IPS-18a (cell line): ENCODE data around the gene UBTD1.
"Not testable (repeated sequence)": the region's sequence is repeated elsewhere in the genome, so short reads cannot be mapped to it uniquely, and the experiment has no call there.

Experiments used
- H3K27ac ChIP-seq: one replicate; pipeline ENCODE4 v1.5.1; 2013; ENCODE audit warnings: low read length
- H3K27me3 ChIP-seq: one replicate; pipeline ENCODE4 v1.6.1; 2013; ENCODE audit warnings: mild to moderate bottlenecking, low read length; ENCODE audit not compliant: control insufficient read depth, insufficient read depth
- H3K36me3 ChIP-seq: one replicate; pipeline ENCODE4 v1.6.1; 2013; ENCODE audit warnings: low read depth, low read length; ENCODE audit not compliant: control insufficient read depth
- H3K4me1 ChIP-seq: one replicate; pipeline ENCODE4 v1.6.1; 2013; ENCODE audit warnings: low read depth, low read length; ENCODE audit not compliant: control insufficient read depth
- H3K4me3 ChIP-seq: one replicate; pipeline ENCODE4 v1.5.1; 2013; ENCODE audit warnings: low read length
- H3K9ac ChIP-seq: one replicate; pipeline ENCODE4 v1.6.1; 2013; ENCODE audit warnings: mild to moderate bottlenecking, low read length, moderate library complexity
- H3K9me3 ChIP-seq: one replicate; pipeline ENCODE4 v1.6.1; 2013; ENCODE audit warnings: low read depth, low read length; ENCODE audit not compliant: control insufficient read depth

UBTD1 gene

DNA sequence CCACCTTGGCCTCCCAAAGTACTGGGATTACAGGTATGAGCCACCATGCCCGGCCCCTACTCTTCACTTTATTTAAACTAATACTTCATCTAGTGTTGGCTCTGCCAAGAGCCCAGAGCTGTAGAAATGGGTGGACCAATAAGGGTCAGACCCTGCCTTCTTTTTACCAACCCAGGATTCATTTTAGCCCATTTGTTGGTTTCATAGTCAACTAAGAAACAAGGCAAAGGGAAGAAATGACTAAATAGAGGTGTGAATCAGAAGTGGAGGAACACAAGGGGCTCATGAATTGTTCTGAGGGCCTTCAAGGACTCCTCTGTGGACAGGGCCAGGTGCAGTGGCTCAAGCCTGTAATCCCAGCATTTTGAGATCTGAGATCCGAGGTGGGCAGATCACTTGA, 74.9 kb downstream of the UBTD1 start:
- Histone ChIP-seq H3K4me1 (no peaks in the 10 kb centered on the region), H3K27ac (no peak overlapping the region), H3K36me3 (no peaks in the 10 kb centered on the region)

DNA sequence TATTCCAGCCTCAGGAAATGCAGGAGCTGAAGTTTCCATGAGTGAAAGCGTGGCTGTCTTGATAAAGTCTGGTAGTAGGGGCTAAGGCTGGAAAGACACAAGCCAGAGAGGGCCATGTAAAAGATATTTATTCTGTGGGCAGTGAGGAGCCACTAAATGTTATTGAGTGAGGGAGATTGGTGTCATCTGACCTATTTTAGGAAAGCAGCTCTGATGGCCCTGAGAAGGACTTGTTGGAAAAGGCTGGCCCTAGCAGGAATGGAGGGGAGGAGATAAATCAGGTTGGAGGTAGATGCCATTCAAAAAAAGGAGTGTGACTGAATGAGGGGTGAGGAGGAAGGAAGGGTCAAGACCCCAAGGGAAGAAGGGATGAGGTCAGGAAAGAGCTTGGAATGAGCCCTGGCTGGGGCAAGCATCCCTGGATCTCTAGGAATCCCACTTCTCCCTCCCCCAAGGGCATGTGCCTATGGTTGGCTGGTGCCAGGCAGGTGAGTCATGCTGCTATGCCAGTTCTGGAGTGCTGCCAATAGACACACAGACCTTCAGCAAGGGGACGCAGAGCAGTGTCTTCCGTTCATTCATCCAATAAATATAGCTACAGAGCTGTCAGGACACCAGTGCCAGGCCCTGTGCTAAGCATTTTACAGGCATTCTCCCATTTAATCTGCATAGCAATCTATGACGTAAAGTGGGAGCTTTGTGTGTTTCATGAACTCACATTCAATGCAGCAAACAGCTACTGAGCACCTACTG, 75.8 kb downstream of the UBTD1 start:
- Histone ChIP-seq H3K4me3 (no peak overlapping the region), H3K36me3 (no peaks in the 10 kb centered on the region), H3K27ac (no peak overlapping the region), H3K9ac (no peak overlapping the region), H3K9me3 (no peaks in the 10 kb centered on the region), H3K27me3 (no peaks in the 10 kb centered on the region), H3K4me1 (no peaks in the 10 kb centered on the region)

More for the DNA sequence above, 74.9 kb downstream of the UBTD1 start:
- Histone ChIP-seq H3K9ac (no peak overlapping the region), H3K27me3 (no peaks in the 10 kb centered on the region), H3K4me3 (no peak overlapping the region), H3K9me3 (no peaks in the 10 kb centered on the region)

DNA sequence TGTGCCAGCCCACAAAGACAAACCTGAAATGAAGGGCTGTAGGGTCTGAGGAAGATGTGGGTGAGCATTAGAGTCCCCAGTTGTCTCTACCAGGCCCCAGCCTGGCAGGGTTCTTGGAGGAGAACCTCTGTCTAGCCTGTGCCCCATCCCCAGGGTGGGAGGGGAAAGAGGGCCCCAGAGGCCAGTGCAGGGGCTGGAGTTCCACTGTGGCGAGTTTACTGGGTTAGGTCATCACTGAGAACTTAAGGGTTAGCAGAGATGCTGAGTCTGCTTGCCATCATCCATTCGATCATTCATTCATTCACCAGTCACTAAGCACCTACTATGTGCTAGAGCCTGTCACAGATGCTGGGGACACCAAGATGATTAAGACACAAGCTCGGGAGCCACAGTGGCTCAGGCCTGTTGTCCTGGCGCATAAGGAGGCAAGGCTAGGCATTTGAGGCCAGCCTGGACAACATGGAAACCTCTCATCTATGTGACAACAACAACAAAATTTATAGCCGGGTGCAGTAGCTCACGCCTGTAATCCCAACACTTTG, 76.5 kb downstream of the UBTD1 start:
- no peak overlapping the region for H3K27ac ChIP-seq

GRCh38 chr10:97576487-97576886, 77.8 kb downstream of the UBTD1 start:
- not testable (repeated sequence) for H3K27ac ChIP-seq, H3K4me3 ChIP-seq, H3K36me3 ChIP-seq, H3K4me1 ChIP-seq, H3K9ac ChIP-seq, H3K27me3 ChIP-seq, H3K9me3 ChIP-seq

More for the DNA sequence above, 76.5 kb downstream of the UBTD1 start:
- Histone ChIP-seq H3K4me1 (no peaks in the 10 kb centered on the region), H3K9me3 (no peaks in the 10 kb centered on the region), H3K9ac (no peak overlapping the region), H3K36me3 (no peaks in the 10 kb centered on the region), H3K27me3 (no peaks in the 10 kb centered on the region), H3K4me3 (no peak overlapping the region)

- Histone ChIP-seq H3K4me1 (no peaks in the 10 kb centered on the region), H3K36me3 (no peaks in the 10 kb centered on the region), H3K9me3 (no peaks in the 10 kb centered on the region), H3K9ac (no peak overlapping the region), H3K4me3 (no peak overlapping the region), H3K27me3 (no peaks in the 10 kb centered on the region), H3K27ac (no peak overlapping the region)
These were observed 79.0 kb downstream of the UBTD1 start for GRCh38 chr10:97577701-97578100.

DNA sequence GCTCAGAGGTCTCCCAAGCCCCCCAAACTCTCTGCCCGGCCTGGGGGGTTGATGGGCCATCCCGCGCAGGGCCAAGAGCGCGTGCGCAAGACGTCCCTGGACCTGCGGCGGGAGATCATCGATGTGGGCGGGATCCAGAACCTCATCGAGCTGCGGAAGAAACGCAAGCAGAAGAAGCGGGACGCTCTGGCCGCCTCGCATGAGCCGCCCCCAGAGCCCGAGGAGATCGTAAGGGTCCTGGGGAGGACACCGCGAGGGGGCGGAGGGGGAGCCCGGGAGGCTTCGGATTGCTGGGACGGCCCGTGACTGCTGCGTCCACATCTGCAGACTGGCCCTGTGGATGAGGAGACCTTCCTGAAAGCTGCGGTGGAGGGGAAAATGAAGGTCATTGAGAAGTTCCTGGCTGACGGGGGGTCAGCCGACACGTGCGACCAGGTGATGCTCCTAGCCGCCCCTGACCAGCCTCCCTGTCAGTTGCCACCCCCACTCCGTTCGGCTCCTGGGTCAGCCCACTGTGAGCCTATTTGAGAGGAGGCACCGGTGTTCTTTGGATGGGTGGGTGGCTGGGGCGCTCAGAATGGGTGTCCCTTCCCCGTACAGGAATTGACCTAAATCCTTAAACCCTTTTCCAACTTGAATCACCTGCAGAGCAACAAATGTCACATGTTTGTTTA, 79.6 kb downstream of the UBTD1 start:
- Histone ChIP-seq H3K36me3 (no peaks in the 10 kb centered on the region), H3K9me3 (no peaks in the 10 kb centered on the region), H3K9ac (no peak overlapping the region), H3K4me1 (no peaks in the 10 kb centered on the region), H3K4me3 (no peak overlapping the region), H3K27ac (no peak overlapping the region), H3K27me3 (no peaks in the 10 kb centered on the region)

DNA sequence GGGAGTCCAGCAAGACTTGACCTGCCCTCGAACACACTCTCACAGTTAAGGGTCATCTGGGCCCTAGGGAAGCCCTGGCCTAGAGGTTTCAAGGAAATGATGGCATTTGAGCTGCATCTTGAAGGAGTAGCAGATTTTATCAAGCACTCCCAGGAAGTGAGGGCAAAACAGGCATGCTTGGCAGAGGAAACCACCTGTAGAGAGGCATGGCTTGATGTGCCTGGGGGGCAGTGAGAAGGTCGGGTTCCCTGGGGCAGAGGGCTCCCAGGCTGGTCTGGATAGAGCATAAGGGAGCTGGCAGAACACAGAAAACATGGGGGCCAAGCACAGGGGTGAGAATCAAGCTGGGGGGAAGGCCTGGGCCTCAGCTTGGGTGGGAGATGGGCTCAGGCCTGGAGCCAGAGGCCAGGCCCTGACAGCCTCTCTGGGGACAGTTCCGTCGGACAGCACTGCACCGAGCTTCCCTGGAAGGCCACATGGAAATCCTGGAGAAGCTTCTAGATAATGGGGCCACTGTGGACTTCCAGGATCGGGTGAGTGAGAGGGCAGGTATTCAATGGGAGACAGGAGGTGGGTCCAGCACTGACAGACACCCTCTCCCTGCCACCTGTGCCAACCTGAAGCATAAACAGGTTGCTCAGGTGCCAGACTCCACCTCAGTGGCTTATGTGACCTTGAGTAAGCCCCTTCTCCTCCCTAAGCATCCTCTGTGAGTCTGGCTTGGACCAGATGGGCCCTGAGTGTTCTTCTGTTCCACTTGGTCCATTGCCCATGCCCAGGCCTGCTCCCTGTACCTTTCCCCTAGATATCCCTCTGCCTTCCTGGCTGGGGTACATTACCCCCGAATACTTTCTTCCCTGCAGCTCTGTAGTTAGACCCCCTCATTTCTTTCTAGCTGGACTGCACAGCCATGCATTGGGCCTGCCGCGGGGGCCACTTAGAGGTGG, 82.0 kb downstream of the UBTD1 start:
- no peaks in the 10 kb centered on the region for H3K36me3 ChIP-seq
- no peak overlapping the region for H3K27ac ChIP-seq
- no peak overlapping the region for H3K9ac ChIP-seq

DNA sequence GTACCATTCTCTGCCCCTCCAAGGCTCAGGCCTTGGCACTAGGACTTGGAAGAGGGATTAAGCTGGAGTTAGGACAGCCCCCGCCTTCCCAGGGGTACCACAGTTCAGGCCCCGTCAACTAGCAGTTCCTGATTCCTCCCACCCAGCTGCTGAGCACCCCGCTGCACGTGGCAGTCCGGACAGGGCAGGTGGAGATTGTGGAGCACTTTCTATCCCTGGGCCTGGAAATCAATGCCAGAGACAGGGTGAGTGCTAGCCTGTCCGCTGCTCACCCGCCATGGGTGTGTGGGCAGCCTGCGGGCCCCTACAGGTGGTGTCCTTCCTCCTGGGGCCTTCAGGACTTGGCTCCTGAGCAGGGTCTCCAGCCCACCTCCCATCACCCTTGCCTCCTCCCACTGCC, 83.4 kb downstream of the UBTD1 start:
- Histone ChIP-seq H3K4me1 (peaks cover 4% of the 10 kb centered on the region), H3K27ac (no peak overlapping the region), H3K36me3 (no peaks in the 10 kb centered on the region), H3K9me3 (no peaks in the 10 kb centered on the region), H3K4me3 (no peak overlapping the region), H3K9ac (no peak overlapping the region), H3K27me3 (no peaks in the 10 kb centered on the region)

More for the DNA sequence above, 82.0 kb downstream of the UBTD1 start:
- Histone ChIP-seq H3K4me1 (peaks cover 4% of the 10 kb centered on the region), H3K4me3 (no peak overlapping the region), H3K27me3 (no peaks in the 10 kb centered on the region), H3K9me3 (no peaks in the 10 kb centered on the region)

GRCh38 chr10:97583476-97583875, 84.8 kb downstream of the UBTD1 start:
- peaks cover 4% of the 10 kb centered on the region for H3K4me1 ChIP-seq
- H3K27ac ChIP-seq, result no peak overlapping the region
- H3K9ac ChIP-seq, result no peak overlapping the region
- no peaks in the 10 kb centered on the region for H3K27me3 ChIP-seq
- H3K9me3 ChIP-seq, result no peaks in the 10 kb centered on the region
- H3K36me3 ChIP-seq, result no peaks in the 10 kb centered on the region
- H3K4me3 ChIP-seq, result no peak overlapping the region

DNA sequence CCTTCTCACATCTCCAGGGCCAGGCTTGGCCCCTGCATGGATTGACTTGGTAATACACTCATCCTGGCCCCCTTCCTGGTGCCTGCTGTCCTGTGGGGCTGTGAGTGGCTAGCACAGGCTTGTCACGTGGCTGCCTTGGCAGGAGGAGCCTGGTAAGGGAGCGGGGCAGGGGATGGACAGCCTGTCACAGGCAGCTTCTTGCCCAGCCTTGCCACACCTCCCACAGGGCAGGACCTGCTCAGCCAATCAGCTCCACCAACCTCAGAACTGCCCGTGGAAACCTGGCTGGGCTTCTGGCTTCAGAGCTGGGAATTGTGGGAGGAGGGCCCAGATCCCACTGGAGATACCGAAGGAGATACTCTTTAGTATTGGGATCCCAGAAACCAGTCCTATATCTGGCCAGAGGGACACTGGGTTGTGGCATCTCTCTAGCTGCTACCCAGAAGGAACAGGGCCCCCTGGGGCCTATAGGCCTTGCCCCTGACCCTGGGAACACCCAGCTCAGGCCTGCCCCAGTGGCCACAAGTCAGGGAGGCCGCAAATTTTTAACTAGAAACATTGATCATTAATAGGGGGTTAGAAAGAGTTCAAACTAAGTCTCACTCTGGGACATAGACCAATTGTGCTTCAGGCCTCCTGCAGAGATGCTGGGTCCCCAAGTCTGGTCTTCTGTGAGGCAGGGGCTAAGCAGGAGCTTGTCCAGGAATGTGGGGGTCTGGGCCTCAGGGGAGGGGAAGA, 85.5 kb downstream of the UBTD1 start, which contains the start of gene HOGA1:
HOGA1 (plus strand) TSS at position 330 of the 738 bp plus-strand sequence; CDS start at position 645, 315 bp downstream.
- Histone ChIP-seq H3K4me1 (peaks cover 4% of the 10 kb centered on the region), H3K36me3 (no peaks in the 10 kb centered on the region), H3K27me3 (no peaks in the 10 kb centered on the region), H3K9me3 (no peaks in the 10 kb centered on the region), H3K27ac (no peak within 1 kb of the TSS), H3K9ac (no peak within 1 kb of the TSS), H3K4me3 (no peak within 1 kb of the TSS)
